Endothelial cell of umbilical vein (primary cell): ENCODE data around the gene CCDC106. TPM values are rescaled to one million over a fixed set of nuclear protein-coding genes. Genes with fewer than 3 reads are reported as not detected.

ENCODE experiments used
- BruUV-seq: library from RNA; stranded (reverse); fragments of 400-500 nt; replicated peaks from 2 replicates; lab custom pipeline; 2021; lab: Mats Ljungman, UMichigan
- CTCF ChIA-PET: fragments of 300-600, 350-600 bp; sonication (Branson Sonifier 250); formaldehyde crosslinking; loops from one replicate; lab custom pipeline; 2021; ENCODE audit warnings: antibody characterized with exemption, inconsistent platforms; lab: Charles Lee
- POLR2A ChIA-PET: fragments of 300-600, 350-600 bp; sonication (Branson Sonifier 250); formaldehyde crosslinking; loops from one replicate; lab custom pipeline; 2021; ENCODE audit warnings: antibody characterized with exemption, inconsistent platforms; lab: Charles Lee
- DNase-seq: peaks from one replicate; pipeline ENCODE4 v3.0.0-alpha.2; 2011; ENCODE audit warnings: low read depth, low spot score
- FAIRE-seq: peaks from 2 replicates; lab custom pipeline; 2011; peaks lifted over from hg19 to GRCh38; lab: Jason Lieb, UNC
- H2AFZ ChIP-seq: 2 replicates; pipeline ENCODE4 v1.6.0; 2012; ENCODE audit warnings: low read depth, low read length, control low read depth, inconsistent platforms
- H3K27ac ChIP-seq: 2 replicates; pipeline ENCODE4 v1.5.1; 2011; ENCODE audit warnings: low read depth, mild to moderate bottlenecking, control low read depth, low read length, moderate library complexity; ENCODE audit not compliant: insufficient read depth
- H3K27me3 ChIP-seq, 2 experiments: 2 replicates each; pipeline versions ENCODE4 v1.6.0 to v1.6.1; 2011; ENCODE audit warnings: low read length in 2 of 2, mixed read lengths in 1 of 2; ENCODE audit not compliant: control insufficient read depth in 2 of 2, insufficient read depth in 2 of 2
- H3K36me3 ChIP-seq, 2 experiments: 2 replicates in 1 of 2; 3 replicates in 1 of 2; pipeline ENCODE4 v1.5.1; 2011; ENCODE audit warnings: low read length in 2 of 2, mild to moderate bottlenecking in 1 of 2, moderate library complexity in 1 of 2; ENCODE audit not compliant: control insufficient read depth in 2 of 2, insufficient read depth in 2 of 2; ENCODE audit errors: extremely low read depth in 1 of 2
- H3K4me1 ChIP-seq: 3 replicates; pipeline ENCODE4 v1.5.1; 2011; ENCODE audit warnings: mild to moderate bottlenecking, low read length; ENCODE audit not compliant: control insufficient read depth, insufficient read depth; ENCODE audit errors: extremely low read depth
- H3K4me2 ChIP-seq: 2 replicates; pipeline ENCODE4 v1.6.1; 2011; ENCODE audit warnings: low read length, control low read depth, mixed read lengths; ENCODE audit not compliant: insufficient read depth
- H3K4me3 ChIP-seq, 3 experiments: fragments of 200-600 bp in 1 of 3; sonication (generic), shearing (Covaris generic) in 1 of 3; replicated peaks in 1 of 3; 2 replicates each; pipeline ENCODE4 v1.5.1; 2011 to 2016; ENCODE audit warnings: control low read depth in 3 of 3, low read length in 3 of 3, mild to moderate bottlenecking in 2 of 3, inconsistent platforms in 1 of 3, low read depth in 1 of 3, moderate library complexity in 1 of 3; ENCODE audit not compliant: insufficient read depth in 1 of 3
- H3K79me2 ChIP-seq: 2 replicates; pipeline ENCODE4 v1.6.0; 2012; ENCODE audit warnings: low read length, inconsistent platforms; ENCODE audit not compliant: control insufficient read depth, insufficient read depth
- H3K9ac ChIP-seq: replicated peaks from 2 replicates; pipeline ENCODE3; 2011; ENCODE audit warnings: low read length, control low read depth; ENCODE audit not compliant: insufficient read depth; ENCODE audit errors: extremely low read depth
- H3K9me1 ChIP-seq: replicated peaks from 3 replicates; pipeline ENCODE4 v1.6.0; 2011; ENCODE audit warnings: mild to moderate bottlenecking, low read length; ENCODE audit not compliant: control insufficient read depth, insufficient read depth; ENCODE audit errors: extremely low read depth
- H3K9me3 ChIP-seq: replicated peaks from 2 replicates; pipeline ENCODE4 v1.5.1; 2012; ENCODE audit warnings: low read length, inconsistent platforms; ENCODE audit not compliant: control insufficient read depth, insufficient read depth
- H4K20me1 ChIP-seq: replicated peaks from 2 replicates; pipeline ENCODE3; 2011; ENCODE audit warnings: mild to moderate bottlenecking, low read length; ENCODE audit not compliant: control insufficient read depth, insufficient read depth; ENCODE audit errors: extremely low read depth
- CTCF ChIP-seq, 2 donors: IDR thresholded peaks; 1 replicate in 1 of 2; 2 replicates in 1 of 2; pipeline ENCODE4 v1.5.1; 2011; ENCODE audit warnings: low read length in 2 of 2, mild to moderate bottlenecking in 2 of 2, moderate library complexity in 2 of 2, control low read depth in 1 of 2, inconsistent platforms in 1 of 2, low read depth in 1 of 2; ENCODE audit not compliant: insufficient read depth in 1 of 2; ENCODE audit errors: extremely low read depth in 1 of 2
- EZH2 ChIP-seq: IDR thresholded peaks from 2 replicates; pipeline ENCODE4 v1.6.1; 2012; ENCODE audit warnings: borderline replicate concordance, low read depth, mild to moderate bottlenecking, moderate library complexity, low read length, inconsistent platforms; ENCODE audit not compliant: severe bottlenecking
- FOS ChIP-seq: IDR thresholded peaks from 2 replicates; pipeline ENCODE4 v1.6.1; 2011; ENCODE audit warnings: mild to moderate bottlenecking, low read length, moderate library complexity, borderline replicate concordance; ENCODE audit not compliant: insufficient read depth
- GATA2 ChIP-seq: IDR thresholded peaks from 2 replicates; pipeline ENCODE4 v1.7.0; 2011; ENCODE audit warnings: low read depth, mild to moderate bottlenecking, moderate library complexity, mixed read lengths, low read length; ENCODE audit not compliant: insufficient read length, insufficient read depth
- JUN ChIP-seq: IDR thresholded peaks from 2 replicates; pipeline ENCODE4 v1.6.1; 2011; ENCODE audit warnings: borderline replicate concordance, low read depth; ENCODE audit not compliant: insufficient read length, insufficient read depth
- MAX ChIP-seq: IDR thresholded peaks from 2 replicates; pipeline ENCODE4 v1.6.1; 2011; ENCODE audit not compliant: insufficient read depth, insufficient read length
- MYC ChIP-seq: IDR thresholded peaks from one replicate; pipeline ENCODE4 v1.6.1; 2011; ENCODE audit warnings: mild to moderate bottlenecking, low read depth, low read length
- POLR2A ChIP-seq: IDR thresholded peaks from 2 replicates; pipeline ENCODE4 v1.6.1; 2012; ENCODE audit warnings: low read depth, mild to moderate bottlenecking, control low read depth, low read length
- POLR2AphosphoS5 ChIP-seq: IDR thresholded peaks from 2 replicates; pipeline ENCODE4 v1.6.1; 2012; ENCODE audit warnings: low read depth, mild to moderate bottlenecking, control low read depth, low read length, moderate library complexity; ENCODE audit not compliant: insufficient read depth
- dilution Hi-C: fragments of 300-500 bp; cut with MboI; formaldehyde crosslinking; loops from one replicate; pipeline ENCODE4 v1.15.0; 2019; ENCODE audit warnings: low sequenced_read_pairs; ENCODE audit not compliant: extremely low pct_ligation_motif_present
- intact Hi-C: fragments of 100-400 bp; cut with micrococcal nuclease; formaldehyde crosslinking; loops from one replicate; pipeline ENCODE4 v1.10.0; 2022
- polyA plus RNA-seq, 4 experiments: library from polyadenylated mRNA; depleted of rRNA in 3 of 4; stranded (reverse) in 3 of 4; unstranded in 1 of 4; fragments of >200 nt; gene quantifications; 2 replicates each; pipeline versions ENCODE4 v1.2.1 to v1.2.3, GENCODE V29; 2011 to 2012; ENCODE audit warnings: missing spikeins in 1 of 4
- total RNA-seq: library from RNA; stranded (reverse); gene quantifications from 2 replicates; pipeline ENCODE4 v1.2.3, GENCODE V29; 2021

CCDC106 gene
- total and polyA plus RNA-seq, 2 donors (not counting 3 experiments of a cell fraction or from before 2014, with no cell fraction given): 11.8 to 12.0 TPM

DNA sequence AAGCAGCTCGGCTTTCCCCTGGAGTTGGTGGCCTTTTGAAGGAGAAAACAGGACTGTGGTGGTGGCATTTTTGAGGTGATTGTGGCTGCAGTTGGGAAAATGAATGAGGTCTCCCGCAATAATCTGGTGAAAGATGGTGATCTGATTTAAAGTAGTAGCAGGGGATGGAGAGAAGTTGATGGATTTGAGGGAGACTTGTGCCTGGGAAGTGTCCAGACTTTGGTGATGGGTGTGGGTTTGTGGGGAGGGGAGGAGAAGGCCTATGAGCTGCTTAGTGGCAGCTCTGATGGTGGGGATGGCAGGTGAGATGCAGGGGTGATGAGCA is 23.0 kb downstream of the CCDC106 start:
- ChIA-PET CTCF (interaction anchor here (1.0 to 3.8 kb wide), 13 partner anchors 11 to 662 kb away, joined by 3 to 52 read pairs (median 6); partner anchors contain the start of genes CCDC106, U2AF2 and ZNF784), POLR2A (interaction anchor here (0.9 to 1.0 kb wide), 2 partner anchors 14 to 17 kb away, joined by 3 to 5 read pairs; no protein-coding TSS in a partner anchor)
- Histone ChIP-seq H3K36me3 (peaks cover 18 to 44% of the 10 kb centered on the region in 2 experiments), H4K20me1 (peaks cover 5% of the 10 kb centered on the region), H3K4me1 (peaks cover 11% of the 10 kb centered on the region), H3K4me2 (no peak overlapping the region), H2AFZ (no peak overlapping the region), H3K27ac (no peak overlapping the region), H3K27me3 (no peaks in the 10 kb centered on the region), H3K9ac (no peak overlapping the region), H3K79me2 (peaks cover 78% of the 10 kb centered on the region), H3K4me3 (no peak overlapping the region), H3K9me3 (no peaks in the 10 kb centered on the region), H3K9me1 (no peaks in the 10 kb centered on the region)
- no TSS peak for BruUV-seq
- FAIRE-seq (no peak), DNase-seq (no peak)
- TF ChIP-seq MAX (no peak), EZH2 (no peak)
- dilution Hi-C loops (no loop called here), intact Hi-C loops (loop anchor here (1.0 kb wide), 1 partner anchor 39 kb away; no protein-coding TSS in a partner anchor)

GRCh38 chr19:55672418-55672817 is 24.4 kb downstream of the CCDC106 start:
- TF ChIP-seq POLR2A (no peak), MAX (no peak), EZH2 (no peak), CTCF (IDR thresholded peaks at IDR 0.05; ENCODE audit: extremely low read depth in 1 of 2, insufficient read depth in 1 of 2, low read depth in 1 of 2, low read length in 2 of 2) (no peak), JUN (no peak), POLR2AphosphoS5 (no peak), MYC (no peak), GATA2 (no peak), FOS (no peak)
- Histone ChIP-seq H3K36me3 (peaks cover 18 to 30% of the 10 kb centered on the region in 2 experiments), H3K4me2 (no peak overlapping the region), H3K9me3 (no peaks in the 10 kb centered on the region), H2AFZ (no peak overlapping the region), H3K9me1 (no peaks in the 10 kb centered on the region), H3K4me3 (no peak overlapping the region), H3K79me2 (peaks cover 78% of the 10 kb centered on the region), H3K9ac (no peak overlapping the region), H3K27me3 (no peaks in the 10 kb centered on the region), H3K4me1 (peaks cover 25% of the 10 kb centered on the region), H3K27ac (no peak overlapping the region), H4K20me1 (peaks cover 5% of the 10 kb centered on the region)
- DNase-seq (no peak), FAIRE-seq (no peak)
- CTCF ChIA-PET: interaction anchor here (1.3 to 3.8 kb wide), 4 partner anchors 15 to 185 kb away, joined by 4 to 52 read pairs (median 14); partner anchors contain the start of gene U2AF2
- dilution Hi-C loops (no loop called here), intact Hi-C loops (no loop called here)
- POLR2A ChIA-PET: interaction anchor here (1.3 kb wide), 1 partner anchor 8 kb away, joined by 3 read pairs; no protein-coding TSS in a partner anchor
- BruUV-seq: no TSS peak
